OCI-LY7 (cell line): ENCODE data around the gene SEMA4D. TPM values are rescaled to one million over a fixed set of nuclear protein-coding genes. Genes with fewer than 3 reads are reported as not detected.

Source experiments
- BruUV-seq: library from RNA; stranded (reverse); fragments of 400-500 nt; replicated peaks from 2 replicates; lab custom pipeline; 2021; lab: Mats Ljungman, UMichigan
- CTCF ChIA-PET: fragments of 300-600 bp; sonication (Branson Sonifier 250); formaldehyde crosslinking; loops from one replicate; lab custom pipeline; 2022; ENCODE audit warnings: antibody characterized with exemption; ENCODE audit not compliant: unreplicated experiment; lab: Charles Lee
- POLR2A ChIA-PET: fragments of 300-600 bp; sonication (Branson Sonifier 250); formaldehyde crosslinking; loops from one replicate; lab custom pipeline; 2022; ENCODE audit warnings: antibody characterized with exemption; lab: Charles Lee
- DNase-seq: peaks from one replicate; pipeline ENCODE4 v3.0.0-alpha.2; 2015; ENCODE audit warnings: low spot score
- H2AFZ ChIP-seq: fragments of 200-600 bp; sonication (generic), shearing (Covaris generic); 2 replicates; pipeline ENCODE4 v1.6.1; 2014; ENCODE audit warnings: mild to moderate bottlenecking, antibody characterized with exemption, low read length, moderate library complexity
- H3K27ac ChIP-seq: fragments of 200-600 bp; sonication (generic); 2 replicates; pipeline ENCODE4 v1.5.1; 2014; ENCODE audit warnings: mixed run types, low read depth, mild to moderate bottlenecking, moderate library complexity, low read length, inconsistent platforms; ENCODE audit not compliant: poor library complexity, severe bottlenecking
- H3K36me3 ChIP-seq: fragments of 200-600 bp; sonication (generic); 2 replicates; pipeline ENCODE4 v1.6.1; 2014; ENCODE audit warnings: mild to moderate bottlenecking, antibody characterized with exemption, low read length, moderate library complexity, mixed read lengths; ENCODE audit not compliant: insufficient read depth
- H3K4me1 ChIP-seq: fragments of 200-600 bp; sonication (generic); 2 replicates; pipeline ENCODE4 v1.5.1; 2014; ENCODE audit warnings: mild to moderate bottlenecking, low read length; ENCODE audit not compliant: insufficient read depth, poor library complexity, severe bottlenecking
- H3K4me2 ChIP-seq: fragments of 200-600 bp; sonication (generic); 2 replicates; pipeline ENCODE4 v1.6.1; 2014; ENCODE audit warnings: mild to moderate bottlenecking, low read length
- H3K4me3 ChIP-seq: fragments of 200-600 bp; sonication (generic); 2 replicates; pipeline ENCODE4 v1.5.1; 2014; ENCODE audit warnings: mild to moderate bottlenecking, low read depth, low read length; ENCODE audit not compliant: poor library complexity, severe bottlenecking
- H3K79me2 ChIP-seq: fragments of 200-600 bp; sonication (generic); 2 replicates; pipeline ENCODE4 v1.6.1; 2016; ENCODE audit warnings: low read depth, mild to moderate bottlenecking, low read length, moderate library complexity, mixed read lengths; ENCODE audit not compliant: insufficient read depth
- H3K9me2 ChIP-seq: fragments of 200-600 bp; sonication (generic); 2 replicates; pipeline ENCODE4 v1.6.1; 2016; ENCODE audit warnings: mild to moderate bottlenecking, low read length, mixed read lengths; ENCODE audit not compliant: insufficient read depth
- H3K9me3 ChIP-seq: fragments of 200-600 bp; sonication (generic); 2 replicates; pipeline ENCODE4 v1.6.1; 2014; ENCODE audit warnings: mild to moderate bottlenecking, mixed run types, low read length, mixed read lengths
- H4K20me1 ChIP-seq: fragments of 200-600 bp; sonication (generic); 2 replicates; pipeline ENCODE4 v1.6.1; 2014; ENCODE audit warnings: mild to moderate bottlenecking, antibody characterized with exemption, low read length, moderate library complexity, mixed read lengths; ENCODE audit not compliant: insufficient read depth
- EZH2phosphoT487 ChIP-seq: fragments of 200-600 bp; sonication (generic); IDR thresholded peaks from 2 replicates; pipeline ENCODE4 v1.6.1; 2018; ENCODE audit warnings: low read depth, borderline replicate concordance, mild to moderate bottlenecking, mixed run types, antibody characterized with exemption, low read length, moderate library complexity, mixed read lengths
- intact Hi-C: fragments of 100-400 bp; cut with micrococcal nuclease; formaldehyde crosslinking; loops from one replicate; pipeline ENCODE4 v1.10.0; 2022; ENCODE audit not compliant: unreplicated experiment
- microRNA-seq: library from miRNA; unstranded; fragments of <30 nt; microRNA quantifications from one replicate; pipeline ENCODE4 v1.2.0, GENCODE V29; 2022; ENCODE audit warnings: borderline replicate concordance
- small RNA-seq: library from RNA; depleted of rRNA; stranded (forward); fragments of <200 nt; gene quantifications from one replicate; pipeline ENCODE3, GENCODE V24; 2014
- total RNA-seq, 2 experiments: library from RNA; depleted of rRNA in 1 of 2; stranded (reverse); fragments of >200 nt in 1 of 2; shearing (Covaris generic) in 1 of 2; gene quantifications; 2 replicates each; pipeline ENCODE4 v1.2.3, GENCODE V29; 2014 to 2022
- TF ChIP-seq, protein P1 (sequence below): fragments of 200-600 bp; sonication (generic); conservative IDR thresholded peaks from 2 replicates; pipeline ENCODE4 v1.5.1; 2014; ENCODE audit warnings: mild to moderate bottlenecking, antibody characterized with exemption, low read length, moderate library complexity, mixed read lengths

The SEMA4D gene
- total RNA-seq, 2 experiments from 2014 or later = 28.5 to 60.5 TPM

DNA sequence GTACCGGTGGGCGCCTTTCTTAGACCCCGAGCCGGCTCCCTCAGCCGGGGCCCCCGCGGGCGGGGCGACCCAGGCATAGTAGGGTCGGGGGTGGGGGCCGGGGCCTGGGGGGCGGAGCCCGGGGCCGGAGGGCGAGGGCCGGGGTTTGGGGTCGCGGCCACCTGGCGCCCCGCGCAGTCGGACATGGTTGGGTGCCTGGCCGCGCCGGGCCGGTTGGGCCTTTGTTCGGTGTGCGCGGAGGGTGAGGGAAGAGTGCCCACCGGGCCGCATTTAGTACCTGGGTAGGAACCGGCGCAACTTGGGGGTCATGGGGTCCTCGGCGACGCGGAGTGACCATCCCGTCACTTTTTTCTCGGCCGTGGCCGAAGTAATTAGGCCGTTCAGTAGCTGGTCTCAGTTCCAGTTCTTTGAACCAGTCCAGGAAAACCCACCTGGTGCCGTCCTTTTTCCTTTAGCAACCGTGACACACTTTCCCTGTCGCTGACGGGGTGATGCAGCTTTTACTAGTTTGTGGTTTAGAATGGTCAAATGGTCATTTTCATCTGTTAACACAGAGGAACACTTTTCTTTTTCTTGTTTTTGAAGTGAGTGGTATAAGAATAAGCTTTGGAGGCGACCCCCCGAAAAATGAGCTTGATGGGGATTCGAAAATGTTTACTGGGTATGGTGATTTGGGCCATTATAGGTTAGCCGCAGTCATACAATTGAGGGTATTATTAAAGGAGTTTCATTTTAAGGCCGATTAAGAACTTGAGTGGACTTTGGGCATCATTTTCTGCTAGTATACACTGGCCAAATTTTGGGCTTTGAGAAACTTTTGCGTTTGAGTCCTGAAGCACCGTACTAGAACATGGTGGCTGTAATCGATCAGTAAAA, 186.3 kb downstream of the SEMA4D start:
- POLR2A ChIA-PET = no interaction called here
- intact Hi-C loops = loop anchor here (5.0 to 10.0 kb wide), 2 partner anchors 924 to 1493 kb away; partner anchors contain the start of genes SPIN1 and SYK

More for the DNA sequence above, 186.3 kb downstream of the SEMA4D start:
- Histone ChIP-seq H3K4me3 (peak overlapping the region; percentile 100), H3K4me1 (peaks cover 44% of the 10 kb centered on the region), H3K9me3 (no peaks in the 10 kb centered on the region), H3K4me2 (peak overlapping the region; percentile 88), H3K79me2 (peaks cover 69% of the 10 kb centered on the region), H3K36me3 (peaks cover 63% of the 10 kb centered on the region), H4K20me1 (peaks cover 46% of the 10 kb centered on the region), H2AFZ (no peak overlapping the region), H3K27ac (peak overlapping the region; percentile 88), H3K9me2 (no peaks in the 10 kb centered on the region)
- BruUV-seq = no TSS peak
- peak; percentile 47 for DNase-seq
- CTCF ChIA-PET = no interaction called here
- no peak for TF ChIP-seq EZH2phosphoT487
- TF ChIP-seq, protein P1, sequence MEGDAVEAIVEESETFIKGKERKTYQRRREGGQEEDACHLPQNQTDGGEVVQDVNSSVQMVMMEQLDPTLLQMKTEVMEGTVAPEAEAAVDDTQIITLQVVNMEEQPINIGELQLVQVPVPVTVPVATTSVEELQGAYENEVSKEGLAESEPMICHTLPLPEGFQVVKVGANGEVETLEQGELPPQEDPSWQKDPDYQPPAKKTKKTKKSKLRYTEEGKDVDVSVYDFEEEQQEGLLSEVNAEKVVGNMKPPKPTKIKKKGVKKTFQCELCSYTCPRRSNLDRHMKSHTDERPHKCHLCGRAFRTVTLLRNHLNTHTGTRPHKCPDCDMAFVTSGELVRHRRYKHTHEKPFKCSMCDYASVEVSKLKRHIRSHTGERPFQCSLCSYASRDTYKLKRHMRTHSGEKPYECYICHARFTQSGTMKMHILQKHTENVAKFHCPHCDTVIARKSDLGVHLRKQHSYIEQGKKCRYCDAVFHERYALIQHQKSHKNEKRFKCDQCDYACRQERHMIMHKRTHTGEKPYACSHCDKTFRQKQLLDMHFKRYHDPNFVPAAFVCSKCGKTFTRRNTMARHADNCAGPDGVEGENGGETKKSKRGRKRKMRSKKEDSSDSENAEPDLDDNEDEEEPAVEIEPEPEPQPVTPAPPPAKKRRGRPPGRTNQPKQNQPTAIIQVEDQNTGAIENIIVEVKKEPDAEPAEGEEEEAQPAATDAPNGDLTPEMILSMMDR = no peak

Small RNAs within 50 kb of the gene (microRNA-seq; reads per million reads assigned to microRNA genes)
- not detected for gene MIR3153

Small RNAs within 50 kb of the gene (small RNA-seq; reads per million reads assigned to genes)
- not detected for gene MIR3153

Other genes with a start within 250 kb of the SEMA4D start
- 229 and 299 TPM in 2 replicates for gene CKS2, start 186.9 kb downstream of the SEMA4D start, total RNA-seq (2014; rRNA removed; shearing (Covaris generic))
- gene CKS2, start 186.9 kb downstream of the SEMA4D start, total RNA-seq (2022) = 285 and 305 TPM in 2 replicates
- 76.1 and 77.6 TPM in 2 replicates for gene SECISBP2, start 179.6 kb downstream of the SEMA4D start, total RNA-seq (2014; rRNA removed; shearing (Covaris generic))
- gene SECISBP2, start 179.6 kb downstream of the SEMA4D start, total RNA-seq (2022) = 85.5 and 108 TPM in 2 replicates
- not detected in 2 replicates for gene GADD45G, start 106.9 kb upstream of the SEMA4D start, total RNA-seq (2014; rRNA removed; shearing (Covaris generic))
- not detected in 2 replicates for gene GADD45G, start 106.9 kb upstream of the SEMA4D start, total RNA-seq (2022)